Renal cortical epithelial cell (primary cell): ENCODE data around the gene S100Z. TPM values are rescaled to one million over a fixed set of nuclear protein-coding genes. Genes with fewer than 3 reads are reported as not detected.
A peak's percentile ranks its signal among the peaks of the same experiment; 100 is the strongest.
"Not testable (repeated sequence)": the region's sequence is repeated elsewhere in the genome, so short reads cannot be mapped to it uniquely, and the experiment has no call there.

Experiments used
- DNase-seq: peaks from one replicate; pipeline ENCODE4 v3.0.0-alpha.2; 2011; ENCODE audit warnings: low read depth
- total RNA-seq: library from RNA; depleted of rRNA; stranded (reverse); fragments of >200 nt; gene quantifications from 2 replicates; pipeline ENCODE4 v1.2.3, GENCODE V29; 2014

Gene S100Z
- total RNA-seq, 1 donor from 2014 or later, result not detected

- DNase-seq, result no peak
Measured at GRCh38 chr5:76874088-76874581, 24.3 kb downstream of the S100Z start.

- DNase-seq, result no peak
Measured at GRCh38 chr5:76888733-76889300, 39.0 kb downstream of the S100Z start.

- DNase-seq, result no peak
Measured at GRCh38 chr5:76893294-76893693, 43.5 kb downstream of the S100Z start.

GRCh38 chr5:76896196-76896595, 46.4 kb downstream of the S100Z start:
- no peak for DNase-seq

GRCh38 chr5:76901522-76901921, 51.7 kb downstream of the S100Z start:
- DNase-seq, result no peak

- DNase-seq, result no peak
Measured at GRCh38 chr5:76908166-76908565, 58.4 kb downstream of the S100Z start.

GRCh38 chr5:76910344-76910933, 60.6 kb downstream of the S100Z start:
- not testable (repeated sequence) for DNase-seq

GRCh38 chr5:76914671-76915070, 64.9 kb downstream of the S100Z start:
- DNase-seq, result not testable (repeated sequence)

GRCh38 chr5:76918539-76918938, 68.7 kb downstream of the S100Z start:
- no peak for DNase-seq

GRCh38 chr5:76920491-76920890, 70.7 kb downstream of the S100Z start:
- no peak for DNase-seq

GRCh38 chr5:76926329-76927105, 76.7 kb downstream of the S100Z start:
- peak; percentile 1 for DNase-seq

GRCh38 chr5:76927961-76928360, 78.1 kb downstream of the S100Z start:
- no peak for DNase-seq

- no peak for DNase-seq
Measured at GRCh38 chr5:76930083-76930482, 80.3 kb downstream of the S100Z start.

GRCh38 chr5:76938177-76938576, 88.4 kb downstream of the S100Z start:
- no peak for DNase-seq

GRCh38 chr5:76941000-76941399, 91.2 kb downstream of the S100Z start:
- no peak for DNase-seq

- DNase-seq, result no peak
Measured at GRCh38 chr5:76941442-76941841, 91.6 kb downstream of the S100Z start.

- peak; percentile 13 for DNase-seq
Measured at GRCh38 chr5:76942581-76942980, 92.8 kb downstream of the S100Z start.

GRCh38 chr5:76943006-76943405, 93.2 kb downstream of the S100Z start:
- DNase-seq, result no peak

- DNase-seq, result peak; percentile 3
Measured at GRCh38 chr5:76944638-76945037, 94.8 kb downstream of the S100Z start.

GRCh38 chr5:76945238-76945637, 95.4 kb downstream of the S100Z start:
- not testable (repeated sequence) for DNase-seq

GRCh38 chr5:76946090-76946489, 96.3 kb downstream of the S100Z start:
- no peak for DNase-seq

GRCh38 chr5:76947082-76947503, 97.3 kb downstream of the S100Z start:
- DNase-seq, result no peak
